ENCODE results near the gene HCFC1. TPM values are rescaled to one million over a fixed set of nuclear protein-coding genes. Genes with fewer than 3 reads are reported as not detected.

HCFC1 gene
- polyA plus RNA-seq (2013, experiment 1 of 2) = 53.1 TPM
- 39.6 TPM for polyA plus RNA-seq (2013, experiment 2 of 2)

DNA sequence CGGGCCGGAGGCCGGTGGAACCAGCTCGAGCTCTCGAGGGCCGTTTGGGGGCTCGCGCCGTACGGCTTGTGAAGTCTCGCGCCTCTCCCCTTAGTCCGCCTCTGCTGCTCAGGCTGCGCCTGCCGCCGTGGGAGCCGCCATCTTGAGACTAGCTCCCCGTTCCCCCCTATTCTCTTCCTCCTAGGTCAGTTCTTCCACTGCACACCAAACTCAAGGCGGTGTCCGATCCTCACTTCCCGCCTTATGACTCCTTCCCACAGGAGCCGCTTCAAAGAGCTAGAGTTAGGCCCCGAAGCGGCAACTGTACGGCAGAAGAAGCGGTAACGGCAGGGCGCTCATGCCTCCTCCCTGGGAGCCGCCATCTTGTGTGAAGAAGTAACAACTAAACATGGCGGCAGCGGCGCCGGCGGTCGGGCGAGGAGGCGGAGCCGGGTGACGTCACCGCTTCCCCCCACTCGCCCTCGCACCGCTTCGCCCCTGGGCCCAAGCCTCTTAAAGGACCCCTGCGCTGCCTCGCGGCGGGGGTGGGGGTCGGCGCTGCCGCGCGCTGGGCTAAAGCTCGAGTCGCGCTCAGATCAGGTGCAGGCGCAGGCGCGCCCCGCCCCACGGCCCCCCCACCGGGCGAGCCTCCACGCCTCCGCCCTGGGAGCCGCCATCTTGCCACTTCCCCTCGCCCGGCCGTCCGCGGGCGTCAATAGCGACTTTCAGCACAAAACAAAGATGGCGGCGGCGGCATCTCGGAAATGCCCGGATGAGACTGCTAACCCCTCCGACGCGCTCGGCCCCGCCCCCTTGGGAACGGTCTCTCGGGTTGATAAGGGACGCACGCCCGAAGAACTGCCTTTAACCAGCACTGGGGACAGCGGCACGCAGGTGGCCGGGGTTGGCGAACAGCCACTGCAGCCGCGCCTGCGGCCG lies at the start of gene HCFC1:
HCFC1 (minus strand) TSS at position 369 of the 918 bp plus-strand sequence. CDS start 978 bp downstream, outside the sequence.
- 0% methylated on average over 40 to 60 of the region's 96 CpGs for WGBS, 2 experiments (ENCODE audit: insufficient coverage in 2 of 2)
- Histone ChIP-seq H3K4me1 (ENCODE audit: control insufficient read depth, insufficient read depth, low read length, poor library complexity, severe bottlenecking) (peaks cover 21% of the 10 kb centered on the region), H3K27ac (ENCODE audit: low read depth, low read length, severe bottlenecking) (peak within 1 kb of the TSS; percentile 100), H3K9me3 (ENCODE audit: control insufficient read depth, low read length) (no peaks in the 10 kb centered on the region), H3K4me3 (ENCODE audit: extremely low read depth, insufficient read depth, low read length, poor library complexity, severe bottlenecking) (peak within 1 kb of the TSS; percentile 62), H3K36me3 (ENCODE audit: control insufficient read depth, insufficient read depth, low read length) (peaks cover 18% of the 10 kb centered on the region)

DNA sequence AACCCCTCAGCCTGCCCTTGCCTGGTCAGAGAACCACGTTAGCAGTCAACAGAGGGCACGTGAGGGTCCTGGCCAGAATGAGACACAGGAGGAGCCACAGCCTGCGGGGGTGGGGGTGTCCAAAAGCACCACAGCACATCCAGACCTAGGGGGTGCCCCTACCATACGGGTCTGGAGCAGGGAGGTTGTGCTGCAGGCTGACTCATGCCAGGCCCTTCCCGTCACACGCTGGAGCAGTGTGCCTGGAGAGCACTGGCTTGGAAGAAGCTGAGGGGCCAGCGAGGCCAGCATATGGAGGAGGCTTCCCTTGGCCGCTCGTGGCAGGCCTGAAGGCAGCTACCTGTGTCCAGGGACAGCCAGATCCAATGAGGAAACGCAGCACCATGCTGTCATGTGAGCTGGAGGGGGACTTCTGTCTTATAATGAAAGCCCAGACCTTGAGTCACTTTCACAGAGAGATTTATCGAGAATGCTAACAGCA lies 49.6 kb upstream of the HCFC1 start:
- WGBS, 2 experiments (ENCODE audit: insufficient coverage in 2 of 2) = 93 to 96% methylated on average over 3 to 4 of the region's 11 CpGs
- peaks cover 16% of the 10 kb centered on the region for H3K4me1 ChIP-seq (ENCODE audit: control insufficient read depth, insufficient read depth, low read length, poor library complexity, severe bottlenecking)

DNA sequence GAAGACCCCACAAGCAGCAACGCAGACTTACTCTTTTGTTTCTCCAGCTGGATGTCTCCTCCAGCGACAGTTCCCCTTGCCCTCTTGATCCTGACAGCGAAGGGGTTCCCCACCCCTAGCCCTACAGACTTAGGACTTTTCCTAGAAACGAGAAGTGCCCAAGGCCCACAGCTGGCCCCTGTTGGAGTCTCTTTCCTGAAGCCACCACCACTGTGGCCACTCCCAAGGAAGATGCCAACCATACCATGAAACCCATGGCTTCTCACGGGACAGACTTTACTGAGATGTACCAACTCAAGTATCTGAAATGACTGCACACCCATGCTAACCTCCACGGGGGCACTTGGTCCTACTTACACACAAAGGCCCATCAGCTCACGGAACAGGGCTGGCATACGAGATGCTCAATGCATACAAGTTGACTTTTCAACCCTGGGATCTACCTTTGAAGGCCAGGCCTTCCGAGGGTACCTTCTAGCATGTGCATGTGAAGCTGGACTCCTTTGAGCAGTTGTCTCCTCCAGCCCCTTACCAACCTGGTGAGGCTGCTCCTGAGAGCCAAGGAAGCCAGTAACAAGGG lies 49.0 kb upstream of the HCFC1 start:
- peak overlapping the region; percentile 60 for H3K27ac ChIP-seq (ENCODE audit: low read depth, low read length, severe bottlenecking)
- WGBS, 2 experiments (ENCODE audit: insufficient coverage in 2 of 2) = 88 to 92% methylated on average over 3 to 7 of the region's 9 CpGs

More for the DNA sequence above, 49.6 kb upstream of the HCFC1 start:
- Histone ChIP-seq H3K27ac (ENCODE audit: low read depth, low read length, severe bottlenecking) (peak overlapping the region; percentile 60), H3K4me3 (ENCODE audit: extremely low read depth, insufficient read depth, low read length, poor library complexity, severe bottlenecking) (no peak overlapping the region), H3K9me3 (ENCODE audit: control insufficient read depth, low read length) (no peaks in the 10 kb centered on the region), H3K36me3 (ENCODE audit: control insufficient read depth, insufficient read depth, low read length) (peaks cover 15% of the 10 kb centered on the region)

DNA sequence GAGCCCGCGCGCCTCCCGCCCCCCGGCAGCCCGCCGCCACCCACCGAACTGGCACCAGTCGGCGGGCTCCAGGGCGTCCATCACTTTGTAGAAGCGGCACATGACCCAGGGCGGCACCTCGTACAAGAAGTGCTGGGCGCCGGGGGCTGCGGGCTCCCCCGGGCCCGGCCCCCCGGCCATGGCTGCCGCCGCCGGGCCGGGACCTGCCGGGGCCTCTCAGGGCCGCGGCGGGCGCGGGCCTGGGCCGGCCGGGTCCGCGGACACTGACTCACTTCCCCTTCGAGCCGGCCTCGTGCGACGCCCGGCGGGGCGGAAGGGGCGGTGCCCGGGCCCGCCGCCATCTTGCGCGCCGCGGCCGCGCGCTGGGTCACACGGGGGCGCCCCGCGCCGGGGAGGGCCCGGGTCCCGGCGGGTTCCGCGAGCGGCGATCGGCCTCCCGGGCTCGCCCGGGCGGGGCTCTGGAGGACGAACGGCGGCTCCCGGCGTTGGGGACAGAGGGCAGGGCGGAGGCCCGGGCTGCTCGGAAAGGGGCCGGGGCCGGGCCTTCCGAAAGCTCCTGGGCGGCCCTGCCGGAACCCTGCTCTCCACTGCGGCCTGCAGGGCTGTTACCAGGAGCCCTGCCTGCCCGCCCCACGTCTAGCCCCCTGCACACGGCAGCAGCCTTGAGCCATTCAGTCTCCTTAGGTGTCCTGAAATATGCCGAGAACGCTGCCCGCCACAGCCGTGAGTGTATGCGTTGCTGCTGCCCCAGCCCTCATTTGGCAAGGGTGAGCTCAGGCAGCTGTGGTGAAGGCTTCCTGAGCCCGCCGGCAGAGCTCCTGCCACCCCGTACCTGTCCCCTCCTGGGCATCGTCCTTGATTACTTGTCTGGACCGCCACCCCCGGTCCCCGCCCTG lies 48.3 kb upstream of the HCFC1 start, which contains the start of gene IRAK1:
IRAK1 (minus strand) TSS at position 270 of the 896 bp plus-strand sequence; CDS start at position 180, 90 bp downstream.
- H3K4me3 ChIP-seq (ENCODE audit: extremely low read depth, insufficient read depth, low read length, poor library complexity, severe bottlenecking) = peak within 1 kb of the TSS; percentile 29
- H3K9me3 ChIP-seq (ENCODE audit: control insufficient read depth, low read length) = no peaks in the 10 kb centered on the region
- peak within 1 kb of the TSS; percentile 59 for H3K27ac ChIP-seq (ENCODE audit: low read depth, low read length, severe bottlenecking)
- H3K36me3 ChIP-seq (ENCODE audit: control insufficient read depth, insufficient read depth, low read length) = peaks cover 25% of the 10 kb centered on the region
- 22 to 25% methylated on average over 21 to 24 of the region's 99 CpGs for WGBS, 2 experiments (ENCODE audit: insufficient coverage in 2 of 2)
- peaks cover 16% of the 10 kb centered on the region for H3K4me1 ChIP-seq (ENCODE audit: control insufficient read depth, insufficient read depth, low read length, poor library complexity, severe bottlenecking)

More for the DNA sequence above, 49.0 kb upstream of the HCFC1 start:
- peaks cover 20% of the 10 kb centered on the region for H3K36me3 ChIP-seq (ENCODE audit: control insufficient read depth, insufficient read depth, low read length)
- H3K9me3 ChIP-seq (ENCODE audit: control insufficient read depth, low read length) = no peaks in the 10 kb centered on the region
- peak overlapping the region; percentile 26 for H3K4me3 ChIP-seq (ENCODE audit: extremely low read depth, insufficient read depth, low read length, poor library complexity, severe bottlenecking)
- peaks cover 16% of the 10 kb centered on the region for H3K4me1 ChIP-seq (ENCODE audit: control insufficient read depth, insufficient read depth, low read length, poor library complexity, severe bottlenecking)

DNA sequence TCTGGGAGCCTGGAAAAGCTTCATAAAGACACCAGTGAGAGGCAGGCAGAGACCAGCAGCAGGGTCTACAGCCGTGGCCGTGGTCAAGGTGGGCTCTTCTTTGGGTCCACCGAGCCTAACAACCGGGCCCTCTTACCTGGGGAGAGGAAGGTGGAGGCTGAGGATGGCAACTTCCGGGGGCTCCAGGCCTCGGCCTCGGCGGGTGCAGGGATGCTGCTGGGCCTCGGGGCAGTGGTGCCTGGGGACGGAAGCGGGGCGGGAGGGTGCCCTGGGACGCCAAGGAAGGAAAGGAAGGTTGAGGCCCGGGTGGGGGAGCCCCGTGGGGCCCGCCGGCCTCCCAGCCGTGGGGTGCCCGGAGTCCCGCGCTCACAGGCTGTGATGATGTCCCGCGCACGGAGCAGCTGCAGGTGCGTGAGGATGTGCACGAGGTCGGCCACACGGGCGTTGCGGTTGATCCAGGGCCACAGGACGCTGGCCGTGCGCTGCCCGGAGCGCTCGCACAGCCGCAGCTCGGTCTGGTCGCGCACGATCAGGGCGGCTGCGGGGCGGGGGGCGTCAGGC lies 47.5 kb upstream of the HCFC1 start:
- Histone ChIP-seq H3K9me3 (ENCODE audit: control insufficient read depth, low read length) (no peaks in the 10 kb centered on the region), H3K36me3 (ENCODE audit: control insufficient read depth, insufficient read depth, low read length) (peaks cover 25% of the 10 kb centered on the region), H3K4me1 (ENCODE audit: control insufficient read depth, insufficient read depth, low read length, poor library complexity, severe bottlenecking) (peaks cover 16% of the 10 kb centered on the region), H3K4me3 (ENCODE audit: extremely low read depth, insufficient read depth, low read length, poor library complexity, severe bottlenecking) (peak overlapping the region; percentile 29), H3K27ac (ENCODE audit: low read depth, low read length, severe bottlenecking) (peak overlapping the region; percentile 41)
- whole genome bisulfite sequencing, 2 experiments (ENCODE audit: insufficient coverage in 2 of 2) = 62% methylated on average over 17 of the region's 45 CpGs; no CpG with 5 or more reads in 1 of the 2 experiments

DNA sequence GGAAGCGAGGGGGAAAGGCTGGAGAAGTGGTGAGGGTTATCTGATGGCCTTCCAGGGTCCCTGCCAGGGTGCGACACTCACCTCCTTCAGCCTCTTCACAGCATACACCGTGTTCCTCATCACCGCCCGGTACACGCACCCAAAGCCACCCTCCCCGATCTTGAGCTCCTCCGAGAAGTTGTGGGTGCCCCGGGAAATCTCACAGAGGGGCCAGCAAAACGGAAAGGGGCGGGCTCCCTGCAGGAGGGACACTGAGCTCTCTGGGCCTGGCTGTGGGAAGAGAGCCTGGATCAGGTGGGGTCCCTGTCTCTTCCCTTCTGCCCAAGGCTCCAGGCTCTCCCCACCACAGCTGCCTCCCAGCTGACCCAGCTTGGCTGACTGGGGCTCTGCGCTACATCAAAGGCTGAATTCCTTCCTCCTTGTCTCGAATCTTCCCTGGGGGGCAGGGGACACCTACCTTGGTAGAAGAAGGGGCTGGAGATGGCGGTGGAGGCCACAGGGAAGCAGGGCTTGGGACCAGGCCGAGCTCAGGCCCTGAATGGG lies 47.0 kb upstream of the HCFC1 start:
- Histone ChIP-seq H3K36me3 (ENCODE audit: control insufficient read depth, insufficient read depth, low read length) (peaks cover 28% of the 10 kb centered on the region), H3K4me3 (ENCODE audit: extremely low read depth, insufficient read depth, low read length, poor library complexity, severe bottlenecking) (peak overlapping the region; percentile 29), H3K9me3 (ENCODE audit: control insufficient read depth, low read length) (no peaks in the 10 kb centered on the region), H3K27ac (ENCODE audit: low read depth, low read length, severe bottlenecking) (no peak overlapping the region), H3K4me1 (ENCODE audit: control insufficient read depth, insufficient read depth, low read length, poor library complexity, severe bottlenecking) (peaks cover 16% of the 10 kb centered on the region)
- 100% methylated on average over 2 of the region's 15 CpGs; no CpG with 5 or more reads in 1 of the 2 experiments for WGBS, 2 experiments (ENCODE audit: insufficient coverage in 2 of 2)

DNA sequence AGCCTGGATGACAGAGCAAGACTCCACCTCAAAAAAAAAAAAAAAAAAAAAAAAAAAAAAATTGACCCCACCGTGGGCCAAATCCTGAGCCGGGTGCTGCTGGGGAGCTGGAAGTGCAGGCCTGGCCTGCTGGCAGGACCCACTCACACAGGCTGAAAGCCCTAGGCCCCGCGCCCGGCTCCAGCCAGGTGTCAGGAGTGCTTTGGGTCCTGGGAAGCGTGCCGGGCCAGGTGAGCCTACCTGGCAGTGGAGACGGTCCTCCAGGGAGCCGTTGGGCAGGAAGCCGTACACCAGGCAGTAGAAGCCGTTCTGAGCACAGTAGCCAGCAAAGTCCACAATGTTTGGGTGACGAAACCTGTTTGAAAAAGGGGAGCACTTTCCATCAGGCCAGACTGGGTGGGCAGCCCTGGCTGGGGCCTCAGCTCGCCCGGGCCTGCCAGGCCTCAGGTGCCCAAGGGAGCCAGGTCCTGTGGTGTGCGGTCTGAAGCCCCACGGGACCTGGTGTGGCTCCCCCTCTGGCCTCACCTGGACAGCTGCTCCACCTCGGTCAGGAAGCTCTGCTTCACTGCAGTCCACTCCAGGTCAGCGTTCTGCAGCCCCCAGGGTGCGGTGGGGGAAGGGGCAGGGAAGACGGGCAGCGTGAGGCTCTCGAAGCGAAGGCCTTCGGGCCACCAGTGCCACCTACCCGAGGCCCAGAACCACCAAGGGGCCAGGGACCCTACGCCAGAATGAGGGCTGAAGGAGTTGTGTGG lies 46.3 kb upstream of the HCFC1 start:
- peaks cover 28% of the 10 kb centered on the region for H3K36me3 ChIP-seq (ENCODE audit: control insufficient read depth, insufficient read depth, low read length)
- no peak overlapping the region for H3K27ac ChIP-seq (ENCODE audit: low read depth, low read length, severe bottlenecking)
- no peaks in the 10 kb centered on the region for H3K9me3 ChIP-seq (ENCODE audit: control insufficient read depth, low read length)
- no peak overlapping the region for H3K4me3 ChIP-seq (ENCODE audit: extremely low read depth, insufficient read depth, low read length, poor library complexity, severe bottlenecking)
- H3K4me1 ChIP-seq (ENCODE audit: control insufficient read depth, insufficient read depth, low read length, poor library complexity, severe bottlenecking) = peaks cover 19% of the 10 kb centered on the region
- 95 to 100% methylated on average over 7 to 14 of the region's 26 CpGs for WGBS, 2 experiments (ENCODE audit: insufficient coverage in 2 of 2)

DNA sequence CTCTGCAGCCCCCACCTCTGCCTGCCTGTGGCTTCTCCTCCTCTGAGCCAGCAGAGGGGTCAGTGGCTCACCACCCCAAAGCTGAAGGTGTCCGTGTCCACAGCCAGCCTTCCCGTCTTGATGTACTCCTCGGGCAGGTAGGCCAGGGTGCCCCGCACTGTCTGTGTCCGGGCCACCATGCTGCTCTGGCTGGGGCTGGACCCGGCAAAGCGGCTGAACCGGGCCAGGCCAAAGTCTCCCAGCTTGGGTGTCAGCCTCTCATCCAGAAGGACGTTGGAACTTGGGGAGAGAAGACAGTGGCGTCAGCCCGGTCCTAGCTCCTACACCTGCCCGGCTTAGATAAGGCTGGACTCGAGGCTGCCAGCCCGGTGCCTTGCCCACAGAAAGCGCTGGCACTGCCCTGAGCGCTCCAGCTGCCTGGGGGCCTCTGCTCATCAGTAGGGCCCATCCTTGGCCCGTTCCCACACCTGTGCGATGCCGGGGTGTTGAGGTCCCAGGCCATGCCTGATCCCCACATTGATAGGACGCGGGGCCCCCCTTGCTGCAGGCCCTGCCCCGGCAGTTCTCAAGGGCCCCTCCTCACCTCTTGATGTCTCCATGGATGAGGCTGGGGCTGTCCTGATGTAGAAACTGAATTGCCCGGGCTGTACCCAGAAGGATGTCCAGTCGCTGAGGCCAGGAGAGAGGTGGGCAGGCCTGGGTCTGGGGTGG lies 44.9 kb upstream of the HCFC1 start:
- H3K4me1 ChIP-seq (ENCODE audit: control insufficient read depth, insufficient read depth, low read length, poor library complexity, severe bottlenecking) = peaks cover 10% of the 10 kb centered on the region
- H3K27ac ChIP-seq (ENCODE audit: low read depth, low read length, severe bottlenecking) = no peak overlapping the region
- H3K36me3 ChIP-seq (ENCODE audit: control insufficient read depth, insufficient read depth, low read length) = peaks cover 29% of the 10 kb centered on the region
- WGBS, 2 experiments (ENCODE audit: insufficient coverage in 2 of 2) = 96% methylated on average over 15 to 16 of the region's 24 CpGs
- H3K4me3 ChIP-seq (ENCODE audit: extremely low read depth, insufficient read depth, low read length, poor library complexity, severe bottlenecking) = no peak overlapping the region
- no peaks in the 10 kb centered on the region for H3K9me3 ChIP-seq (ENCODE audit: control insufficient read depth, low read length)
